GDM1 (cell line): ENCODE results near the gene NAALADL1.
"Not testable (repeated sequence)": the region's sequence is repeated elsewhere in the genome, so short reads cannot be mapped to it uniquely, and the experiment has no call there.

Experiments used
- DNase-seq: peaks from one replicate; lab custom pipeline; 2025; lab: John Stamatoyannopoulos, UW

NAALADL1 gene

DNA sequence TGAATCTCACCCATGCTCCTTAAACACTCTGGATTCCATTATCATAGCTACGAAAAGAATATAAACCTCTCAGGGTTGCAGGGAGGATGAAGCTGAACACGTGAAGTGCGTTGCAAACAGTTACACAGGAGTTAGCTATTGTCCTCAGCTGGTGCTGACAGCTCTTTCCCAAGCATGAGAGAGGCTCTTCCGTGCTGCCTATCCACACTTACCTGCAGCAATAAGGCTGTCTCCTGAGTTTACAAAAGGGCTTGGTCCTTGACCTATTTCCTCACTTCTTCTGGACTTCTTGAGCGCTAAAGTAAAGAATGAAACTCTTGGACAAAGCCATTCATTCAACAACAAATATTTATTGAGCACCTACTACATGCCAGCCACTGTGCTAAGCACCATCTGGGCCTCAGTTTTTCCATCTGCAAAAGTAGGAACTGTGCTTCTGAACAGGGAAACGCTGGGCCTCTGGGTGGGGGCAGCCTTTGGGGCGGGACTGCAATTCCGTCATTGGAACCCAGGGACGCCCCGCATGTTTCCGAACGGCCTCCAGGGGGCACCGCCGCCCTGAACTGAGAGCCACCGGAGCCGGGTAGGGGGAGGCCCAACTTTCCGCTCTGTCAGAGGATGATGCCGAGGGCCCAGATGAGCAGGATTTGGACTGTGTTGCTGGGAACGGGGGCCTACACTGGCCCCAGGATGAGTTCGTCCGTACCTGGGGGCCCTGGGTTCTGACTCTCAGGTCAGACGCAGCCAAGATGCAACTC lies 45.0 kb downstream of the NAALADL1 start:
- DNase-seq: peak; percentile 84

DNA sequence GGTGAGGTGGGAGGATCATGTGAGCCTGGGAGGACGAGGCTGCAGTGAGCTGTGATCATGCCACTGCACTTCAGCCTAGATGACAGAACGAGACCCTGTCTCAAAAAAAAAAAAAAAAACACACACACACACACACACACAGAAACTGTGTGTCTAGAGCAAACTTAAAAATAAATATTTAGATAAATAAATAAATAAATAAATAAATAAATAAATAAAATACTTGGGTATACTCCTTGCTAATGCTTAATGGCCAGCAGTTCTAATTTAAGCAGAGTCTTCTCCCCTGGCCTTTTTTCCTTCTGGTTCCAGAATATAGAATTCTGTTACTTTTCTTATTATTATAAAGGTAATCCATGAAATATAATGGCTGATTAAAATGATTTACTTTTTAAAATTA lies 49.5 kb downstream of the NAALADL1 start:
- no peak for DNase-seq

- DNase-seq: no peak
These were observed 50.3 kb downstream of the NAALADL1 start for GRCh38 chr11:65008016-65008415.

GRCh38 chr11:65003968-65004367 lies 54.4 kb downstream of the NAALADL1 start:
- DNase-seq: not testable (repeated sequence)

DNA sequence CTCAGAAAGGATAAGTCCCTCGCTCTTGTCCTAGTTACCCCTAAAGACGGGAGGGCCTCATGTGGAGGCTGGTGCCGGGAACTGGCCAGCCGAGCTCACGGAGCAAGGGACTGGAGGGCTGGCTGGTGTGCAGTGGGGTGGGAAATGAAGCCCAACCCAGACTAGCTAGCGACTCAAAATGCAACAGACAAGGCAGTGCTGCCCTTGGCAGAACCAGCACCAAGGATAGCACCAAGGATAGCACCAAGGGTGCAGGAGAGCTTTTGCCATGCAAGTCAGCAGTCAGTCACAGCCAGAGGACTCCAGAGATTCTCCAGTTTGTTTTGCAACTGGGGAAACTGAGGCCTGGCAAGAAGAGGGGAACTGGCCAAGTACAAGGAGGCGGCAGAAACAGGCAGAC lies 55.1 kb downstream of the NAALADL1 start:
- no peak for DNase-seq

- DNase-seq: no peak
These were observed 55.6 kb downstream of the NAALADL1 start for GRCh38 chr11:65002706-65003105.

GRCh38 chr11:64999478-64999877 lies 58.9 kb downstream of the NAALADL1 start:
- no peak for DNase-seq

DNA sequence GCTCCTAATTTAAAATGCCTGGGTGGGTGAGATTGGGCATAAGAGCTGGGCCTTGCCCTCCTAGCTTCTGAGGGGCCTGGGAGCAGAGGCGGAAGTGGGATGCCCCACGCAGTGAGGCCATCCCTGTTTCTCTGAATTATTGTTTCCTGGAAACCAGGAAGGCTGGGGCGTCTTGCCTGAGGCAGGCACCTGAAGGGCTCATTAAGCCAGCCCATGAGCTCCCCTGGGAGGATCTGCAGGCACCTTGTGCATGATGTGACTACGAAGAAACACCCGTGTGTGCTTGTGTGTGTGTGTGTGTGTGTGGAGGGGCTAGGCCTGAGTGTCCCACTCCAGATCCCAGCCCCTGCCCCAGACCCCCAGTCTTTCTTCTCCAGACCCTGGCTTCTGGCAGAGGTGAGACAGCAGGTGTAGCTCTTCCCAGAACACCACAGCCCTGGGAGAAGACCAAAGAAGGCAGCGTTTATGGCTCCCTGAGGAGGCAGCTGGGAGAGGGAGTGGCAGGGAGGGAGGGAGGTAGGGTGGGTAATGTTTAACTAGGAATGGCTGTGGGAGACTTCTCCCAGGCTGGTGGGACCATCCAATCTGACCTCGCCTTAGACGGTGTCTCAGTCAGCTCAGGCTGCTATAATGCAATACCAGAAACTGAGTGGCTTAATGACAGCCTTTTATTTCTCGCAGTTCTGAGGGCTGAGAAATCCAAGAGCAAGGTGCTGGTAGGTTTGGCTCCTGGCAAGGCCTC lies 59.5 kb downstream of the NAALADL1 start:
- no peak for DNase-seq

- DNase-seq: no peak
These were observed 60.2 kb downstream of the NAALADL1 start for GRCh38 chr11:64998141-64998540.

DNA sequence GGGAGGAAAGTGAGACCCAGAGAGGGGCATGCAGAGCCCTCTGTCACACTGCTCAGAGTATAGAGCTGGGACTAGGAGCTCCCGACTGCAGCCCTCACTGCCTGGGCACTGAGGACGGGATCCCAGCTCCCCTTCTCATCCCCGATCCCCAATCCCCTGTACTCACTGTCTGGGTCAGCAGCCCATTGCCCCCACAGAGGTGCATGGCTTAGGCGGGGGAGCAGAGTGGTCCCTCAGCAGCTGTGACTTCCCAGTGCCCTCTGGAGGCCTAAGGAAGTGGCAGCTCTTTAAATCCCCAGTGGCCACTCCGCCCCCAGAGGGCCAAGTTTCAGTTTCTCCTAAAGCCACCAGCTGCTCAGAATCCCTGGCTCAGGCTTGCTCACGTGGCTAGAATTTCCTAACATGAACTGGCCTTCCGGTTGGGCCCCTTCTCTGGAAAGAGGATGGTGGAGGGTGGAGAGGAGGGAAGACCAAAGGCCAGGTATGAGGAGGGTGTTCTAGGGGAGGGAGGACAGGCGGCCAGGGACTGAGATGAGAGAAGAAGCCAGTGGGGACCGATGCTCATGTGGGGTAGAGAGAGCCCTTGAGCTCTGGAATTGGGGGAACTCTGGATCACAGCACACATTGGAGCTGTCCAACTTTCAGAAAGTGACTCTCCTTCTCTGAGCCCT lies 61.5 kb downstream of the NAALADL1 start, which contains the start of gene BATF2:
Gene BATF2 (minus strand): TSS at position 262 of the 671 bp plus-strand sequence. CDS start 57 bp downstream, at position 205.
- no peak for DNase-seq

DNA sequence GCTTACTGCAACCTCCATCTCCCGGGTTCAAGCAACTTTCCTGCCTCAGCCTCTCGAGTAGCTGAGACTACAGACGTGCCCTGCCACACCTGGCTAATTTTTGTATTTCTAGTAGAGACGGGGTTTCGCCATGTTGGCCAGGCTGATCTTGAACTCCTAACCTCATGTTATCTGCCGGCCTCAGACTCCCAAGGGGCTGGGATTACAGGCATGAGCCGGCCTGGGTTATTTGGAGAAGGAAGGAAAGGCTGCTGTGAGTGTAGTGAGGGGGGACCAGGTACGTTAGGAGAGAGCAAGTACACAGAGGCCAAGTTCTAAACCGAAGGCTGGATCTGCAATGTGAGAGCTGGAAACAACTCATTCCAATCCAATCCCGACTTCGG lies 62.0 kb downstream of the NAALADL1 start:
- DNase-seq: no peak
